ENCODE data around the gene SERPINA6.

GRCh38 chr14:94314890-94315289, 8.2 kb downstream of the SERPINA6 start:
- TF ChIP-seq, protein P1, sequence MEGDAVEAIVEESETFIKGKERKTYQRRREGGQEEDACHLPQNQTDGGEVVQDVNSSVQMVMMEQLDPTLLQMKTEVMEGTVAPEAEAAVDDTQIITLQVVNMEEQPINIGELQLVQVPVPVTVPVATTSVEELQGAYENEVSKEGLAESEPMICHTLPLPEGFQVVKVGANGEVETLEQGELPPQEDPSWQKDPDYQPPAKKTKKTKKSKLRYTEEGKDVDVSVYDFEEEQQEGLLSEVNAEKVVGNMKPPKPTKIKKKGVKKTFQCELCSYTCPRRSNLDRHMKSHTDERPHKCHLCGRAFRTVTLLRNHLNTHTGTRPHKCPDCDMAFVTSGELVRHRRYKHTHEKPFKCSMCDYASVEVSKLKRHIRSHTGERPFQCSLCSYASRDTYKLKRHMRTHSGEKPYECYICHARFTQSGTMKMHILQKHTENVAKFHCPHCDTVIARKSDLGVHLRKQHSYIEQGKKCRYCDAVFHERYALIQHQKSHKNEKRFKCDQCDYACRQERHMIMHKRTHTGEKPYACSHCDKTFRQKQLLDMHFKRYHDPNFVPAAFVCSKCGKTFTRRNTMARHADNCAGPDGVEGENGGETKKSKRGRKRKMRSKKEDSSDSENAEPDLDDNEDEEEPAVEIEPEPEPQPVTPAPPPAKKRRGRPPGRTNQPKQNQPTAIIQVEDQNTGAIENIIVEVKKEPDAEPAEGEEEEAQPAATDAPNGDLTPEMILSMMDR (IDR thresholded peaks at IDR 0.05; ENCODE audit: low read depth, low read length, poor library complexity, severe bottlenecking): no peak
- TF ChIP-seq EZH2phosphoT487 (IDR thresholded peaks at IDR 0.05; ENCODE audit: borderline replicate concordance, low read length): no peak
